H1 (cell line): ENCODE measurements around the gene FAM25C.
"Not testable (repeated sequence)": the region's sequence is repeated elsewhere in the genome, so short reads cannot be mapped to it uniquely, and the experiment has no call there.

Experiments
- BACH1 ChIP-seq: IDR thresholded peaks from 2 replicates; pipeline ENCODE4 v1.6.1; 2012; ENCODE audit warnings: low read length, improper control_type of control experiment
- CHD2 ChIP-seq: IDR thresholded peaks from 2 replicates; pipeline ENCODE4 v1.6.1; 2012; ENCODE audit warnings: low read length, improper control_type of control experiment
- CTCF ChIP-seq, 3 experiments: IDR thresholded peaks; 1 replicate in 2 of 3; 2 replicates in 1 of 3; pipeline versions ENCODE4 v1.5.1 to v1.6.1; 2011; ENCODE audit warnings: low read length in 3 of 3, mild to moderate bottlenecking in 3 of 3, inconsistent platforms in 2 of 3, low read depth in 1 of 3, moderate library complexity in 1 of 3; ENCODE audit not compliant: insufficient read depth in 1 of 3; ENCODE audit errors: control extremely low read depth in 1 of 3
- EP300 ChIP-seq, 2 experiments: IDR thresholded peaks; 1 replicate in 1 of 2; 2 replicates in 1 of 2; pipeline ENCODE4 v1.6.1; 2011 to 2012; ENCODE audit warnings: low read depth in 2 of 2, low read length in 2 of 2, mild to moderate bottlenecking in 2 of 2, borderline replicate concordance in 1 of 2, inconsistent platforms in 1 of 2, moderate library complexity in 1 of 2
- EZH2 ChIP-seq: fragments of 200-600 bp; sonication (generic); IDR thresholded peaks from 2 replicates; pipeline ENCODE4 v1.7.1; 2012; ENCODE audit warnings: low read depth, mild to moderate bottlenecking, moderate library complexity, low read length, inconsistent platforms; ENCODE audit not compliant: severe bottlenecking
- FOSL1 ChIP-seq: IDR thresholded peaks from 2 replicates; pipeline ENCODE4 v1.6.1; 2011; ENCODE audit warnings: mild to moderate bottlenecking, low read depth, low read length, moderate library complexity; ENCODE audit not compliant: insufficient read depth
- GTF2F1 ChIP-seq: IDR thresholded peaks from 2 replicates; pipeline ENCODE4 v1.6.1; 2012; ENCODE audit warnings: low read depth, low read length, improper control_type of control experiment, borderline replicate concordance
- KDM1A ChIP-seq: fragments of 200-600, 300-600 bp; sonication (generic); IDR thresholded peaks from 2 replicates; pipeline ENCODE4 v1.7.1; 2016; ENCODE audit warnings: mild to moderate bottlenecking, low read length, borderline replicate concordance
- POLR2A ChIP-seq, 2 experiments: IDR thresholded peaks; 1 replicate in 1 of 2; 2 replicates in 1 of 2; pipeline ENCODE4 v1.6.1; 2011; ENCODE audit warnings: low read depth in 2 of 2, low read length in 2 of 2, mild to moderate bottlenecking in 2 of 2; ENCODE audit errors: control extremely low read depth in 1 of 2
- RAD21 ChIP-seq, 2 experiments: IDR thresholded peaks in 1 of 2; conservative IDR thresholded peaks in 1 of 2; 2 replicates each; pipeline ENCODE4 v1.6.1; 2011; ENCODE audit warnings: low read depth in 2 of 2, low read length in 2 of 2, improper control_type of control experiment in 1 of 2, inconsistent platforms in 1 of 2, mild to moderate bottlenecking in 1 of 2, moderate library complexity in 1 of 2
- SP1 ChIP-seq: IDR thresholded peaks from 2 replicates; pipeline ENCODE4 v1.6.1; 2011; ENCODE audit warnings: low read depth, low read length
- SP2 ChIP-seq: IDR thresholded peaks from 2 replicates; pipeline ENCODE4 v1.6.1; 2012; ENCODE audit warnings: mild to moderate bottlenecking, low read length, inconsistent platforms
- USF2 ChIP-seq: IDR thresholded peaks from 2 replicates; pipeline ENCODE4 v1.6.1; 2011; ENCODE audit warnings: low read length, improper control_type of control experiment

- not testable (repeated sequence) for TF ChIP-seq SP1; SP2; CTCF (IDR thresholded peaks at IDR 0.05; ENCODE audit: control extremely low read depth in 1 of 3, insufficient read depth in 1 of 3, low read depth in 1 of 3, low read length in 3 of 3); FOSL1; BACH1; USF2; EZH2; GTF2F1; EP300 (IDR thresholded peaks at IDR 0.05; ENCODE audit: borderline replicate concordance in 1 of 2, low read depth in 2 of 2, low read length in 2 of 2); CHD2; KDM1A; POLR2A (IDR thresholded peaks at IDR 0.05; ENCODE audit: control extremely low read depth in 1 of 2, low read depth in 2 of 2, low read length in 2 of 2); RAD21 (IDR thresholded peaks at IDR 0.05 in 1 of 2, conservative IDR thresholded peaks at IDR 0.05 in 1 of 2; ENCODE audit: low read depth in 2 of 2, low read length in 2 of 2)
Observed at GRCh38 chr10:47957158-47957557, 42.4 kb downstream of the FAM25C start.
